Gastrocnemius medialis (tissue), 4 donors: ENCODE measurements around the gene THRB. TPM values are rescaled to one million over a fixed set of nuclear protein-coding genes. Genes with fewer than 3 reads are reported as not detected.
"Not testable (repeated sequence)": the region's sequence is repeated elsewhere in the genome, so short reads cannot be mapped to it uniquely, and the experiment has no call there.

Experiments
- ATAC-seq, 2 donors: fragments of 150-250 bp; one replicate each; pipeline ENCODE4 v1.9.1; 2016
- DNase-seq, 2 donors: peaks; one replicate each; pipeline ENCODE4 v3.0.0-alpha.2; 2019
- H3K27ac ChIP-seq, 4 donors: fragments of 200-600 bp; sonication (generic); 1 replicate in 1 of 4; 2 replicates in 3 of 4; pipeline ENCODE4 v1.5.1; 2016 to 2018; ENCODE audit warnings: mild to moderate bottlenecking in 2 of 4, moderate library complexity in 1 of 4
- H3K27me3 ChIP-seq, 3 donors: fragments of 200-600 bp; sonication (generic) in 2 of 3; 1 replicate in 1 of 3; 2 replicates in 2 of 3; pipeline versions ENCODE4 v1.5.1 to v1.6.0; 2016 to 2019; ENCODE audit warnings: mild to moderate bottlenecking in 1 of 3, moderate library complexity in 1 of 3
- H3K36me3 ChIP-seq, 2 donors: fragments of 200-600 bp; sonication (generic) in 1 of 2; one replicate each; pipeline ENCODE4 v1.5.1; 2017 to 2018
- H3K4me1 ChIP-seq, 2 donors: fragments of 200-600 bp; sonication (generic) in 1 of 2; one replicate each; pipeline ENCODE4 v1.5.1; 2016 to 2017; ENCODE audit warnings: mild to moderate bottlenecking in 2 of 2
- H3K4me3 ChIP-seq, 4 donors: fragments of 200-600 bp; sonication (generic) in 3 of 4; 1 replicate in 1 of 4; 2 replicates in 3 of 4; pipeline ENCODE4 v1.5.1; 2016 to 2019; ENCODE audit warnings: mild to moderate bottlenecking in 2 of 4
- H3K9me3 ChIP-seq, 3 donors: fragments of 200-600 bp; sonication (generic) in 2 of 3; 1 replicate in 1 of 3; 2 replicates in 2 of 3; pipeline ENCODE4 v1.5.1; 2016 to 2019
- CTCF ChIP-seq, 5 experiments: fragments of 450-650 bp in 3 of 5; fragments of 200-600 bp in 2 of 5; sonication (generic) in 2 of 5; IDR thresholded peaks in 4 of 5; conservative IDR thresholded peaks in 1 of 5; 1 replicate in 4 of 5; 2 replicates in 1 of 5; pipeline ENCODE4 v1.5.1; 2016 to 2019; ENCODE audit warnings: antibody characterized with exemption in 5 of 5, mild to moderate bottlenecking in 3 of 5, moderate library complexity in 3 of 5
- POLR2A ChIP-seq, 2 donors: fragments of 450-650 bp; IDR thresholded peaks; one replicate each; pipeline ENCODE4 v1.6.1; 2017; ENCODE audit warnings: antibody characterized with exemption in 2 of 2, mild to moderate bottlenecking in 2 of 2, moderate library complexity in 2 of 2
- in situ Hi-C, 4 donors: fragments of 200-750 bp; cut with MboI; loops; one replicate each; pipeline versions ENCODE4 v1.15.0 to v1.8.0; 2017; ENCODE audit warnings: low sequenced_read_pairs in 4 of 4
- intact Hi-C: fragments of 100-400 bp; cut with DNase I; formaldehyde crosslinking; loops from one replicate; pipeline ENCODE4 v1.15.1; 2023; ENCODE audit warnings: low total_unique reads
- total RNA-seq, 4 donors: library from RNA; depleted of rRNA; stranded (reverse); fragments of >200 nt; gene quantifications; one replicate each; pipeline versions ENCODE4 v1.1.0 to v1.2.3, GENCODE V29; 2016

The THRB gene
- total RNA-seq, 4 donors from 2014 or later, result 20.1 to 60.0 (median 25.3) TPM

- intact Hi-C loops, result no loop called here
Measured at GRCh38 chr3:24433838-24434591, 60.6 kb downstream of the THRB start.

DNA sequence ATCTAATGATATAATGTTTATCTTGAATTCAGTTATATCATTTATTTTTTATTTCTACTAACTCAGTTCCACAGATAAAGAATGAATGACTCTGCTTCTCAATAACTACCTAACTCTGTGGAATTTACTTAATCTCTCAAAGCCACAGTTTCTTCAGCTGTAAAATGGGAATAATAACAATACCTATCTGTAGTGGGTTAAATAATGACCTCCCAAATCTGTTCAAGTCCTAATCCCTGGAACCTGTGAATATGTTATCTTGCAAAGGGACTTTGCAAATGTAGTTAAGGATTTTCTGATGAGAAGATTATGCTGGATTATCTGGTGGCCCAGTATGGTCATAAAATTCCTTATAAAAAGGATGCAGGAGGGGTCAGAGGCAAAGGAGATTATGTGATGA, 61.7 kb downstream of the THRB start:
- Histone ChIP-seq H3K27me3 (no peaks in the 10 kb centered on the region), H3K9me3 (no peaks in the 10 kb centered on the region), H3K27ac (peak overlapping the region in 1 of 4 donors; percentile 78), H3K36me3 (no peaks in the 10 kb centered on the region), H3K4me1 (peaks cover 31 to 48% of the 10 kb centered on the region in 2 donors), H3K4me3 (no peak overlapping the region)
- DNase-seq (no peak), ATAC-seq (no peak)
- intact Hi-C loops, result no loop called here
- in situ Hi-C loops, result no loop called here
- no peak for TF ChIP-seq CTCF (IDR thresholded peaks at IDR 0.05 in 4 of 5, conservative IDR thresholded peaks at IDR 0.05 in 1 of 5)
- no peak for TF ChIP-seq POLR2A (IDR thresholded peaks at IDR 0.05)

More at GRCh38 chr3:24433838-24434591, 60.6 kb downstream of the THRB start:
- no peak overlapping the region for H3K4me3 ChIP-seq
- in situ Hi-C loops, result no loop called here
- ATAC-seq, result peak; percentile 42 to 90
- H3K27me3 ChIP-seq, result no peaks in the 10 kb centered on the region
- peak overlapping the region in 2 of 4 donors; percentile 35 to 78 for H3K27ac ChIP-seq
- no peaks in the 10 kb centered on the region for H3K9me3 ChIP-seq
- peak in 1 of 2 donors; percentile 24 for DNase-seq
- peaks cover 29 to 39% of the 10 kb centered on the region in 2 donors for H3K4me1 ChIP-seq
- no peaks in the 10 kb centered on the region for H3K36me3 ChIP-seq
- no peak for TF ChIP-seq CTCF (IDR thresholded peaks at IDR 0.05 in 4 of 5, conservative IDR thresholded peaks at IDR 0.05 in 1 of 5)
- no peak for TF ChIP-seq POLR2A (IDR thresholded peaks at IDR 0.05)

GRCh38 chr3:24428481-24428880, 66.2 kb downstream of the THRB start:
- Histone ChIP-seq H3K9me3 (no peaks in the 10 kb centered on the region), H3K4me1 (peaks cover 23 to 30% of the 10 kb centered on the region in 2 donors), H3K36me3 (no peaks in the 10 kb centered on the region), H3K27ac (no peak overlapping the region), H3K27me3 (no peaks in the 10 kb centered on the region), H3K4me3 (no peak overlapping the region)
- intact Hi-C loops, result no loop called here
- ATAC-seq (no peak), DNase-seq (no peak)
- in situ Hi-C loops, result no loop called here
- TF ChIP-seq CTCF (IDR thresholded peaks at IDR 0.05 in 4 of 5, conservative IDR thresholded peaks at IDR 0.05 in 1 of 5) (no peak), POLR2A (IDR thresholded peaks at IDR 0.05) (no peak)

DNA sequence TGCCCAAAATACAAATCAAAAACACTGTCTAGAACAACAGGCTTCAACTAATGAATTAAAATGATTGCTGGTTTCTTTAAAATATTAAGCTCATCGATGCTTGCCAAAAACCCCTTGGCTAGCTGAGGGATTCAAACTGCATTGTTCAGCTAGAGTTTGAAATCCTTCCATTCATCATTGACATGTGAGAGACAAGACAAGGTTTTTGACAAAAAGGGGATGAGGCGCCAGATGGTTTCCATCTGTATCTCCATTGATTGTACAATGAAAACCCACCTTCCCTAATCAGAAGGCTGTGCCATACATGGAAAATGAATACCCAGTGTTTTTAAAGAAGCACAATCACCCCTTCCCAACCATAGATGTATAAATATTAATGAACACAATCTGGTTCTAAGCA, 67.8 kb downstream of the THRB start:
- DNase-seq (no peak), ATAC-seq (no peak)
- no peaks in the 10 kb centered on the region for H3K9me3 ChIP-seq
- in situ Hi-C loops, result no loop called here
- H3K27me3 ChIP-seq, result no peaks in the 10 kb centered on the region
- H3K36me3 ChIP-seq, result no peaks in the 10 kb centered on the region
- TF ChIP-seq CTCF (IDR thresholded peaks at IDR 0.05 in 4 of 5, conservative IDR thresholded peaks at IDR 0.05 in 1 of 5) (no peak), POLR2A (IDR thresholded peaks at IDR 0.05) (no peak)
- H3K4me1 ChIP-seq, result peaks cover 23 to 28% of the 10 kb centered on the region in 2 donors
- intact Hi-C loops, result no loop called here
- H3K4me3 ChIP-seq, result no peak overlapping the region
- H3K27ac ChIP-seq, result no peak overlapping the region

- H3K4me3 ChIP-seq, H3K9me3 ChIP-seq, H3K27ac ChIP-seq, DNase-seq, H3K36me3 ChIP-seq, in situ Hi-C loops, intact Hi-C loops, H3K27me3 ChIP-seq, ATAC-seq: not testable (repeated sequence)
- H3K4me1 ChIP-seq, result peaks cover 30 to 36% of the 10 kb centered on the region in 2 donors
Measured at GRCh38 chr3:24420829-24421228, 73.8 kb downstream of the THRB start.
